ENCODE data around the gene SLC46A3. TPM values are rescaled to one million over a fixed set of nuclear protein-coding genes. Genes with fewer than 3 reads are reported as not detected.
"Not testable (repeated sequence)": the region's sequence is repeated elsewhere in the genome, so short reads cannot be mapped to it uniquely, and the experiment has no call there.

SLC46A3 gene
- total and polyA plus RNA-seq, 4 donors, result 7.0 to 63.3 (median 32.6) TPM

DNA sequence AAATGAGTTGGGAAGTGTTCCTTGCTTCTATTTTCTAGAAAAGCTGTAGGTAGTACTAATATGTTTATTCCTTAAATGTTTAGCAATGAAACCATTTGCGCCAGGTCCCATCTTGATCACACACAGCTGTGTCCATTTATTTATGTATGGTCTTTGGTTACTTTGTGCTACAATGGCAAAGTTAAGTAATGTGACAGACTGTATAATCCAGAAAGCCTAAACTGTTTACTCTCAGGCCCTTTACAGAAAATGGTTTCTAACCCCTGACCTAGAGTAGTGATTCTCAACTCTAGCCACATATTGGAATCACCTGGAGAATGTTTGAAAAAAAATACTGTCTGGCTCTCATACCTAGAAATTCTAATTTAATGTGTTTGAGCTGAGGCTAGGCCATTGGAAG is 21.3 kb downstream of the SLC46A3 start:
- WGBS, result 96% methylated on average over 1 of the region's 1 CpG
- Histone ChIP-seq H3K27ac (ENCODE audit: low read depth in 1 of 2, low read length in 2 of 2) (no peak overlapping the region), H3K4me3 (ENCODE audit: low read depth in 1 of 3, low read length in 3 of 3) (no peak overlapping the region), H3K4me1 (ENCODE audit: control insufficient read depth in 4 of 4, insufficient read depth in 4 of 4, low read length in 3 of 4) (peaks cover 0 to 5% (median 2%) of the 10 kb centered on the region in 4 donors), H3K9ac (ENCODE audit: low read depth in 1 of 2, low read length in 2 of 2) (no peak overlapping the region), H3K36me3 (ENCODE audit: control insufficient read depth in 4 of 4, insufficient read depth in 3 of 4, low read depth in 1 of 4, low read length in 3 of 4) (peaks cover 0 to 43% (median 22%) of the 10 kb centered on the region in 4 donors), H3K9me3 (ENCODE audit: control insufficient read depth in 4 of 4, low read length in 3 of 4) (no peaks in the 10 kb centered on the region), H3K27me3 (ENCODE audit: control insufficient read depth in 4 of 4, insufficient read depth in 4 of 4, low read length in 3 of 4) (no peaks in the 10 kb centered on the region)
- no peak for TF ChIP-seq YY1 (IDR thresholded peaks at IDR 0.05)
- TF ChIP-seq FOXA1 (IDR thresholded peaks at IDR 0.05), result no peak
- no peak for TF ChIP-seq HNF4G (IDR thresholded peaks at IDR 0.05)
- TF ChIP-seq RXRA (IDR thresholded peaks at IDR 0.05), result no peak
- TF ChIP-seq GABPA (IDR thresholded peaks at IDR 0.05 in 1 of 2, conservative IDR thresholded peaks at IDR 0.05 in 1 of 2), result no peak
- no peak for TF ChIP-seq NR2F2 (IDR thresholded peaks at IDR 0.05)
- no peak for TF ChIP-seq SP1 (IDR thresholded peaks at IDR 0.05)
- no peak for TF ChIP-seq JUND (IDR thresholded peaks at IDR 0.05)
- TF ChIP-seq, protein P1, sequence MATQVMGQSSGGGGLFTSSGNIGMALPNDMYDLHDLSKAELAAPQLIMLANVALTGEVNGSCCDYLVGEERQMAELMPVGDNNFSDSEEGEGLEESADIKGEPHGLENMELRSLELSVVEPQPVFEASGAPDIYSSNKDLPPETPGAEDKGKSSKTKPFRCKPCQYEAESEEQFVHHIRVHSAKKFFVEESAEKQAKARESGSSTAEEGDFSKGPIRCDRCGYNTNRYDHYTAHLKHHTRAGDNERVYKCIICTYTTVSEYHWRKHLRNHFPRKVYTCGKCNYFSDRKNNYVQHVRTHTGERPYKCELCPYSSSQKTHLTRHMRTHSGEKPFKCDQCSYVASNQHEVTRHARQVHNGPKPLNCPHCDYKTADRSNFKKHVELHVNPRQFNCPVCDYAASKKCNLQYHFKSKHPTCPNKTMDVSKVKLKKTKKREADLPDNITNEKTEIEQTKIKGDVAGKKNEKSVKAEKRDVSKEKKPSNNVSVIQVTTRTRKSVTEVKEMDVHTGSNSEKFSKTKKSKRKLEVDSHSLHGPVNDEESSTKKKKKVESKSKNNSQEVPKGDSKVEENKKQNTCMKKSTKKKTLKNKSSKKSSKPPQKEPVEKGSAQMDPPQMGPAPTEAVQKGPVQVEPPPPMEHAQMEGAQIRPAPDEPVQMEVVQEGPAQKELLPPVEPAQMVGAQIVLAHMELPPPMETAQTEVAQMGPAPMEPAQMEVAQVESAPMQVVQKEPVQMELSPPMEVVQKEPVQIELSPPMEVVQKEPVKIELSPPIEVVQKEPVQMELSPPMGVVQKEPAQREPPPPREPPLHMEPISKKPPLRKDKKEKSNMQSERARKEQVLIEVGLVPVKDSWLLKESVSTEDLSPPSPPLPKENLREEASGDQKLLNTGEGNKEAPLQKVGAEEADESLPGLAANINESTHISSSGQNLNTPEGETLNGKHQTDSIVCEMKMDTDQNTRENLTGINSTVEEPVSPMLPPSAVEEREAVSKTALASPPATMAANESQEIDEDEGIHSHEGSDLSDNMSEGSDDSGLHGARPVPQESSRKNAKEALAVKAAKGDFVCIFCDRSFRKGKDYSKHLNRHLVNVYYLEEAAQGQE (IDR thresholded peaks at IDR 0.05), result no peak
- no peak for TF ChIP-seq RAD21 (IDR thresholded peaks at IDR 0.05)
- no peak for TF ChIP-seq HNF4A (conservative IDR thresholded peaks at IDR 0.05)
- TF ChIP-seq, protein P2, sequence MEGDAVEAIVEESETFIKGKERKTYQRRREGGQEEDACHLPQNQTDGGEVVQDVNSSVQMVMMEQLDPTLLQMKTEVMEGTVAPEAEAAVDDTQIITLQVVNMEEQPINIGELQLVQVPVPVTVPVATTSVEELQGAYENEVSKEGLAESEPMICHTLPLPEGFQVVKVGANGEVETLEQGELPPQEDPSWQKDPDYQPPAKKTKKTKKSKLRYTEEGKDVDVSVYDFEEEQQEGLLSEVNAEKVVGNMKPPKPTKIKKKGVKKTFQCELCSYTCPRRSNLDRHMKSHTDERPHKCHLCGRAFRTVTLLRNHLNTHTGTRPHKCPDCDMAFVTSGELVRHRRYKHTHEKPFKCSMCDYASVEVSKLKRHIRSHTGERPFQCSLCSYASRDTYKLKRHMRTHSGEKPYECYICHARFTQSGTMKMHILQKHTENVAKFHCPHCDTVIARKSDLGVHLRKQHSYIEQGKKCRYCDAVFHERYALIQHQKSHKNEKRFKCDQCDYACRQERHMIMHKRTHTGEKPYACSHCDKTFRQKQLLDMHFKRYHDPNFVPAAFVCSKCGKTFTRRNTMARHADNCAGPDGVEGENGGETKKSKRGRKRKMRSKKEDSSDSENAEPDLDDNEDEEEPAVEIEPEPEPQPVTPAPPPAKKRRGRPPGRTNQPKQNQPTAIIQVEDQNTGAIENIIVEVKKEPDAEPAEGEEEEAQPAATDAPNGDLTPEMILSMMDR (IDR thresholded peaks at IDR 0.05; ENCODE audit: low read depth, low read length, missing input control), result no peak
- TF ChIP-seq EGR1 (IDR thresholded peaks at IDR 0.05; ENCODE audit: low read depth in 2 of 2), result no peak
- TF ChIP-seq, protein P3, sequence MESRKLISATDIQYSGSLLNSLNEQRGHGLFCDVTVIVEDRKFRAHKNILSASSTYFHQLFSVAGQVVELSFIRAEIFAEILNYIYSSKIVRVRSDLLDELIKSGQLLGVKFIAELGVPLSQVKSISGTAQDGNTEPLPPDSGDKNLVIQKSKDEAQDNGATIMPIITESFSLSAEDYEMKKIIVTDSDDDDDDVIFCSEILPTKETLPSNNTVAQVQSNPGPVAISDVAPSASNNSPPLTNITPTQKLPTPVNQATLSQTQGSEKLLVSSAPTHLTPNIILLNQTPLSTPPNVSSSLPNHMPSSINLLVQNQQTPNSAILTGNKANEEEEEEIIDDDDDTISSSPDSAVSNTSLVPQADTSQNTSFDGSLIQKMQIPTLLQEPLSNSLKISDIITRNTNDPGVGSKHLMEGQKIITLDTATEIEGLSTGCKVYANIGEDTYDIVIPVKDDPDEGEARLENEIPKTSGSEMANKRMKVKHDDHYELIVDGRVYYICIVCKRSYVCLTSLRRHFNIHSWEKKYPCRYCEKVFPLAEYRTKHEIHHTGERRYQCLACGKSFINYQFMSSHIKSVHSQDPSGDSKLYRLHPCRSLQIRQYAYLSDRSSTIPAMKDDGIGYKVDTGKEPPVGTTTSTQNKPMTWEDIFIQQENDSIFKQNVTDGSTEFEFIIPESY (IDR thresholded peaks at IDR 0.05), result no peak
- TF ChIP-seq, protein P4, sequence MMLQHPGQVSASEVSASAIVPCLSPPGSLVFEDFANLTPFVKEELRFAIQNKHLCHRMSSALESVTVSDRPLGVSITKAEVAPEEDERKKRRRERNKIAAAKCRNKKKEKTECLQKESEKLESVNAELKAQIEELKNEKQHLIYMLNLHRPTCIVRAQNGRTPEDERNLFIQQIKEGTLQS (IDR thresholded peaks at IDR 0.05), result no peak
- no peak for DNase-seq (ENCODE audit: low spot score)

DNA sequence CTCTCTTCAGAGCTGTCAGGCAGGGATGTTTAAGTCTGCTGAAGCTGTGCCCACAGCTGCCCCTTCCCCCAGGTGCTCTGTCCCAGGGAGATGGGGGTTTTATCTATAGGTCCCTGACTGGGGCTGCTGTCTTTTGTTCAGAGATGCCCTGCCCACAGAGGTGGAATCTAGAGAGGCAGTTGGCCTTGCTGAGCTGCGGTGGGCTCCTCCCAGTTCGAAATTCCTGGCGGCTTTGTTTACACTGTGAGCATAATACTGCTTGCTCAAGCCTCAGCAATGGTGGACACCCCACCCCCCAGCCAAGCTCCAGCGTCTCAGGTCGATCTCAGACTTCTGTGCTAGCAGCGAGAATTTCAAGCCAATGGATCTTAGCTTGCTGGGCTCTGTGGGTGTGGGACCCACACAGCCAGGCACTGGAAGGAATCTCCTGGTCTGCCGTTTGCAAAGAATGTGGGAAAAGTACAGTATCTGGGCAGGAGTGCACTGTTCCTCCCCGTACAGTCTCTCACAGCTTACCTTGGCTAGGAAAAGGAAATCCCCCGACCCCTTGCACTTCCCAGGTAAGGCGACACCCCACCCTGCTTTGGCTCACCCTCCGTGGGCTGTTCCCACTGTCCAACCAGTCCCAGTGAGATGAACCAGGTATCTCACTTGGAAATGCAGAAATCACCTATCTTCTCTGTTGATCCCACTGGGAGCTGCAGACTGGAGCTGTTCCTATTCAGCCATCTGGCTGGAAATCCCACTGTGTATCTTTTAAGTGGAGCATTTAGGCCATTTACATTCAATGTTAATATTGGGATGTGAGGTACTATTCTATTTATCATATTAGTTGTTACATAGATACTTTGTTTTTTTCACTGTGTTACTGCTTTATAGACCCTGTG is 24.9 kb downstream of the SLC46A3 start:
- not testable (repeated sequence) for H3K4me3 ChIP-seq (ENCODE audit: low read depth in 1 of 3, low read length in 3 of 3); H3K27me3 ChIP-seq (ENCODE audit: control insufficient read depth in 4 of 4, insufficient read depth in 4 of 4, low read length in 3 of 4); H3K27ac ChIP-seq (ENCODE audit: low read depth in 1 of 2, low read length in 2 of 2); H3K9me3 ChIP-seq (ENCODE audit: control insufficient read depth in 4 of 4, low read length in 3 of 4); DNase-seq (ENCODE audit: low spot score); H3K4me1 ChIP-seq (ENCODE audit: control insufficient read depth in 4 of 4, insufficient read depth in 4 of 4, low read length in 3 of 4); H3K9ac ChIP-seq (ENCODE audit: low read depth in 1 of 2, low read length in 2 of 2)
- 44% methylated on average over 11 of the region's 11 CpGs for WGBS
- peaks cover 0 to 11% (median 3%) of the 10 kb centered on the region in 4 donors for H3K36me3 ChIP-seq (ENCODE audit: control insufficient read depth in 4 of 4, insufficient read depth in 3 of 4, low read depth in 1 of 4, low read length in 3 of 4)
